Measurements from ENCODE around the gene SLC24A1. TPM values are rescaled to one million over a fixed set of nuclear protein-coding genes. Genes with fewer than 3 reads are reported as not detected.

The SLC24A1 gene
- total and polyA plus RNA-seq, 2 of the 4 experiments (the other 2 are of a cell fraction): 3.6 to 4.9 TPM

GRCh38 chr15:65642594-65642993 lies 20.9 kb downstream of the SLC24A1 start:
- intact Hi-C loops (cut with micrococcal nuclease): no loop called here
- Histone ChIP-seq H3K23ac (ENCODE audit: low read depth, low read length) (no peak overlapping the region), H4K20me1 (ENCODE audit: insufficient read depth, low read length) (0 out of 2 replicates have a peak, but pooled peaks cover 3% of the 10 kb centered on the region), H2BK120ac (ENCODE audit: low read depth, low read length) (no peak overlapping the region), H4K8ac (ENCODE audit: low read depth in 2 of 2, low read length in 2 of 2) (no peak overlapping the region), H3K79me1 (ENCODE audit: low read depth in 1 of 2, low read length in 2 of 2) (no peaks in the 10 kb centered on the region), H2AK9ac (replicated peaks; ENCODE audit: low read depth, low read length, poor library complexity) (peak overlapping the region; percentile 60), H2AK5ac (ENCODE audit: low read depth, low read length) (no peak overlapping the region), H3K9me1 (ENCODE audit: insufficient read depth, low read length) (no peaks in the 10 kb centered on the region; the same call in 1 of the 2 replicates), H3K27ac (ENCODE audit: insufficient read depth, low read length) (no peak overlapping the region), H3K4me3 (ENCODE audit: insufficient read depth, low read depth, low read length) (no peak overlapping the region), H2BK15ac (ENCODE audit: low read depth, low read length) (no peak overlapping the region), H3K9ac (ENCODE audit: low read depth, low read length) (no peak overlapping the region), H3K36me3 (ENCODE audit: control insufficient read depth, insufficient read depth, low read length) (no peaks in the 10 kb centered on the region), H3K18ac (ENCODE audit: low read depth, low read length) (no peak overlapping the region), H2BK5ac (ENCODE audit: low read depth, low read length, poor library complexity, severe bottlenecking) (no peak overlapping the region), H4K5ac (ENCODE audit: low read depth, low read length) (no peak overlapping the region), H3K4me2 (ENCODE audit: low read depth, low read length) (no peak overlapping the region), H2BK20ac (ENCODE audit: low read depth, low read length) (no peak overlapping the region), H3K27me3 (ENCODE audit: control insufficient read depth, insufficient read depth, low read length) (no peaks in the 10 kb centered on the region), H3K14ac (replicated peaks; ENCODE audit: low read depth, low read length) (no peak overlapping the region), H3K4me1 (ENCODE audit: control insufficient read depth, insufficient read depth, low read length) (peaks cover 8% of the 10 kb centered on the region), H3K4ac (ENCODE audit: low read depth, low read length) (no peak overlapping the region), H3K56ac (ENCODE audit: extremely low read depth, insufficient read depth, low read length) (no peak overlapping the region), H2AFZ (replicated peaks; ENCODE audit: low read length, poor library complexity) (no peak overlapping the region), H4K91ac (ENCODE audit: insufficient read depth, low read depth, low read length) (no peak overlapping the region), H3K9me3 (ENCODE audit: control insufficient read depth, insufficient read depth, low read length) (no peaks in the 10 kb centered on the region)
- in situ Hi-C loops (cut with MboI; ENCODE audit: low sequenced_read_pairs): no loop called here
- CTCF ChIA-PET: interaction anchor here (1.2 kb wide), 1 partner anchor 9 kb away, joined by 3 read pairs; no protein-coding TSS in a partner anchor
- no TSS peak for BruUV-seq (replicated peaks)
- TF ChIP-seq MAFK (IDR thresholded peaks at IDR 0.05; ENCODE audit: low read depth, low read length): no peak
- TF ChIP-seq RFX5 (IDR thresholded peaks at IDR 0.05; ENCODE audit: low read depth, low read length): no peak
- TF ChIP-seq USF2 (IDR thresholded peaks at IDR 0.05; ENCODE audit: low read depth, low read length): no peak
- TF ChIP-seq RCOR1 (IDR thresholded peaks at IDR 0.05; ENCODE audit: insufficient replicate concordance, low read length): no peak
- TF ChIP-seq POLR2A (IDR thresholded peaks at IDR 0.05; ENCODE audit: low read depth, low read length): no peak
- no peak for TF ChIP-seq MAZ (IDR thresholded peaks at IDR 0.05; ENCODE audit: borderline replicate concordance, low read depth, low read length)
- no peak for DNase-seq
- no peak for ATAC-seq (ENCODE audit: low read depth)
- POLR2A ChIA-PET (ENCODE audit: unreplicated experiment): no interaction called here
- dilution Hi-C loops (cut with HindIII; ENCODE audit: low sequenced_read_pairs, unreplicated experiment): no loop called here
- no CpG with 5 or more reads among the region's 6 CpGs for WGBS, 2 experiments (ENCODE audit: extremely low coverage in 2 of 2, insufficient read length in 1 of 2)
